ENCODE data around the gene WASF2.
"Not testable (repeated sequence)": the region's sequence is repeated elsewhere in the genome, so short reads cannot be mapped to it uniquely, and the experiment has no call there.

DNA sequence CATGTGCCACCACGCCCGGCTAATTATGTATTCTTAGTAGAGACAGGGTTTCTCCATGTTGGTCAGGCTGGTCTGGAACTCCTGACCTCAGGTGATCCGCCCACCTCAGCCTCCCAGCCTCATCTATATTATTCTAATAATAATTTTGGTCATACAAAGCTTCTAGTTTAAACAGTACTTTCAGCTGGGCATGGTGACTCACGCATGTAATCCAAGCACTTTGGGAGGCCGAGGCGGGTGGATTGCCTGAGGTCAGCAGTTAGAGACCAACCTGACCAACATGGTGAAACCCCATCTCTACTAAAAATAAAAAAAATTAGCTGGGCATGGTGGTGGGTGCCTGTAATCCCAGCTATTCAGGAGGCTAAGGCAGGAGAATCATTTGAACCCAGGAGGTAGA is 26.1 kb downstream of the WASF2 start:
- not testable (repeated sequence) for TF ChIP-seq CTCF (conservative IDR thresholded peaks at IDR 0.05; ENCODE audit: low read depth, low read length); EZH2 (IDR thresholded peaks at IDR 0.05; ENCODE audit: low read length, unreplicated experiment)

All from PC-3 (cell line).